ENCODE results near the gene CDCA8.

GRCh38 chr1:37748565-37748964 lies 56.2 kb downstream of the CDCA8 start:
- TF ChIP-seq CTCF (IDR thresholded peaks at IDR 0.05; ENCODE audit: control extremely low read depth in 1 of 3, insufficient read depth in 1 of 3, low read depth in 1 of 3, low read length in 3 of 3) (no peak), YY1 (IDR thresholded peaks at IDR 0.05; ENCODE audit: low read depth, low read length) (no peak), NANOG (IDR thresholded peaks at IDR 0.05; ENCODE audit: insufficient read depth, low read depth, low read length, poor library complexity, severe bottlenecking) (no peak), RFX5 (IDR thresholded peaks at IDR 0.05; ENCODE audit: borderline replicate concordance, low read depth, low read length) (no peak), RBBP5 (IDR thresholded peaks at IDR 0.05; ENCODE audit: borderline replicate concordance, low read depth, low read length) (no peak), CEBPB (IDR thresholded peaks at IDR 0.05; ENCODE audit: low read depth, low read length) (no peak), RAD21 (IDR thresholded peaks at IDR 0.05 in 1 of 2, conservative IDR thresholded peaks at IDR 0.05 in 1 of 2; ENCODE audit: low read depth in 2 of 2, low read length in 2 of 2) (no peak), CHD7 (IDR thresholded peaks at IDR 0.05; ENCODE audit: insufficient replicate concordance, low read length) (no peak), CHD2 (IDR thresholded peaks at IDR 0.05; ENCODE audit: low read length) (no peak), ATF3 (IDR thresholded peaks at IDR 0.05; ENCODE audit: insufficient read depth, low read depth, low read length) (no peak), MAX (IDR thresholded peaks at IDR 0.05) (no peak), EZH2 (IDR thresholded peaks at IDR 0.05; ENCODE audit: low read depth, low read length, severe bottlenecking) (no peak)

All from H1 (cell line).